A549 (cell line): ENCODE results near the gene NID1. TPM values are rescaled to one million over a fixed set of nuclear protein-coding genes. Genes with fewer than 3 reads are reported as not detected.

ENCODE experiments used
- ATAC-seq, 2 experiments: fragments of 200-7000 bp in 1 of 2; fragments of >200 bp in 1 of 2; cut with Nextera tagmentation in 1 of 2; cut with Tn5 transposase in 1 of 2; 3 replicates each; pipeline versions ENCODE4 v1.8.0 to v1.9.1; 2018 to 2020; ENCODE audit warnings: mild to moderate bottlenecking in 1 of 2, moderate library complexity in 1 of 2
- CTCF ChIA-PET: fragments of 300-600 bp; sonication (Branson Sonifier 250); formaldehyde crosslinking; extraction: SDS; loops from one replicate; lab custom pipeline; 2021; ENCODE audit warnings: antibody characterized with exemption, inconsistent platforms; lab: Yijun Ruan, JAX
- POLR2A ChIA-PET: fragments of 350-600 bp; formaldehyde crosslinking; extraction: SDS; loops from one replicate; lab custom pipeline; 2021; ENCODE audit warnings: antibody characterized with exemption, inconsistent platforms; lab: Yijun Ruan, JAX
- DNase-seq, 2 experiments: peaks; one replicate each; pipeline versions ENCODE4 v3.0.0 to v3.0.0-alpha.2; 2011 to 2016; ENCODE audit warnings: low read depth in 1 of 2, low spot score in 1 of 2
- FAIRE-seq: peaks from 2 replicates; lab custom pipeline; 2011; peaks lifted over from hg19 to GRCh38; lab: Jason Lieb, UNC
- H3K27ac ChIP-seq, 2 experiments: fragments of >200 bp; sonication (Bioruptor Twin); formaldehyde crosslinking; 3 replicates each; pipeline ENCODE4 v1.5.1; 2016 to 2017
- H3K4me1 ChIP-seq: fragments of >200 bp; sonication (Bioruptor Twin); formaldehyde crosslinking; 3 replicates; pipeline ENCODE4 v1.6.1; 2016
- H3K4me2 ChIP-seq: fragments of >200 bp; sonication (Bioruptor Twin); formaldehyde crosslinking; 3 replicates; pipeline ENCODE4 v1.6.1; 2016
- H3K4me3 ChIP-seq: fragments of >200 bp; sonication (Bioruptor Twin); formaldehyde crosslinking; 3 replicates; pipeline ENCODE4 v1.5.1; 2016
- H3K9me3 ChIP-seq: fragments of >200 bp; sonication (Bioruptor Twin); formaldehyde crosslinking; 3 replicates; pipeline ENCODE4 v1.6.1; 2016
- CBX8 ChIP-seq: fragments of 200-600 bp; sonication (generic); IDR thresholded peaks from 2 replicates; pipeline ENCODE4 v1.6.1; 2016
- EP300 ChIP-seq, 2 experiments: fragments of >200 bp; sonication (Bioruptor Twin); formaldehyde crosslinking; IDR thresholded peaks; 2 replicates in 1 of 2; 3 replicates in 1 of 2; pipeline ENCODE4 v1.6.1; 2016 to 2017
- ESRRA ChIP-seq: fragments of 150-350 bp; IDR thresholded peaks from 2 replicates; pipeline ENCODE4 v1.6.1; 2014; ENCODE audit warnings: mild to moderate bottlenecking, low read length, borderline replicate concordance
- GATA3 ChIP-seq: IDR thresholded peaks from 2 replicates; pipeline ENCODE4 v1.6.1; 2012; ENCODE audit warnings: borderline replicate concordance
- HEYL ChIP-seq: fragments of 250-450 bp; sonication (Bioruptor Pico); IDR thresholded peaks from 2 replicates; pipeline ENCODE4 v1.8.0; 2021; ENCODE audit warnings: mild to moderate bottlenecking, moderate library complexity
- HOXB5 ChIP-seq: fragments of 250-450 bp; sonication (Bioruptor Pico); IDR thresholded peaks from 2 replicates; pipeline ENCODE4 v1.5.0; 2020; ENCODE audit warnings: mild to moderate bottlenecking, moderate library complexity
- JUN ChIP-seq, 2 experiments: fragments of >200 bp; sonication (Bioruptor Twin); formaldehyde crosslinking; IDR thresholded peaks; 2 replicates in 1 of 2; 3 replicates in 1 of 2; pipeline ENCODE4 v1.6.1; 2016 to 2017
- JUNB ChIP-seq: fragments of >200 bp; sonication (Bioruptor Twin); formaldehyde crosslinking; IDR thresholded peaks from 2 replicates; pipeline ENCODE4 v1.6.1; 2016
- KDM5A ChIP-seq: fragments of 200-600 bp; sonication (generic); IDR thresholded peaks from 2 replicates; pipeline ENCODE4 v1.6.1; 2016; ENCODE audit warnings: antibody characterized with exemption, mild to moderate bottlenecking
- MAFK ChIP-seq: fragments of 450-650 bp; IDR thresholded peaks from 2 replicates; pipeline ENCODE4 v1.6.1; 2014; ENCODE audit not compliant: partially characterized antibody
- NPAS2 ChIP-seq: fragments of 250-450 bp; sonication (Bioruptor Pico); IDR thresholded peaks from 2 replicates; pipeline ENCODE4 v1.8.0; 2022; ENCODE audit warnings: mild to moderate bottlenecking, moderate library complexity, borderline replicate concordance
- POLR2AphosphoS2 ChIP-seq: conservative IDR thresholded peaks from 2 replicates; pipeline ENCODE4 v1.6.1; 2012; ENCODE audit warnings: low read length, improper control_type of control experiment, inconsistent platforms
- RAD21 ChIP-seq, 2 experiments: fragments of >200 bp in 1 of 2; sonication (Bioruptor Twin) in 1 of 2; formaldehyde crosslinking in 1 of 2; IDR thresholded peaks in 1 of 2; conservative IDR thresholded peaks in 1 of 2; 2 replicates in 1 of 2; 3 replicates in 1 of 2; pipeline ENCODE4 v1.6.1; 2012 to 2018; ENCODE audit warnings: inconsistent platforms in 1 of 2
- RCOR1 ChIP-seq: fragments of 150-350 bp; IDR thresholded peaks from 2 replicates; pipeline ENCODE4 v1.6.1; 2014; ENCODE audit warnings: antibody characterized with exemption, low read length, low read depth
- RFX5 ChIP-seq: fragments of 450-650 bp; IDR thresholded peaks from 2 replicates; pipeline ENCODE4 v1.7.1; 2014; ENCODE audit warnings: antibody characterized with exemption, mild to moderate bottlenecking, moderate library complexity
- TFCP2L1 ChIP-seq: fragments of 250-450 bp; sonication (Bioruptor Pico); IDR thresholded peaks from 2 replicates; pipeline ENCODE4 v1.5.0; 2021; ENCODE audit warnings: mild to moderate bottlenecking
- ZC3H11A ChIP-seq: fragments of 450-650 bp; IDR thresholded peaks from 2 replicates; pipeline ENCODE4 v1.6.1; 2014; ENCODE audit warnings: antibody characterized with exemption, mild to moderate bottlenecking
- ZSCAN20 ChIP-seq: fragments of 250-450 bp; sonication (Bioruptor Pico); IDR thresholded peaks from 2 replicates; pipeline ENCODE4 v1.8.0; 2022; ENCODE audit warnings: mild to moderate bottlenecking, moderate library complexity
- WGBS: methylation state at CpG from one replicate; pipeline ENCODE4 v1.1.6; 2017; ENCODE audit errors: missing lambda C conversion rate; 5-methylcytosine and 5-hydroxymethylcytosine counted together
- polyA plus RNA-seq, 4 experiments: library from polyadenylated mRNA; depleted of rRNA in 3 of 4; stranded (reverse); fragments of >200 nt; fragmentation: RNase III in 1 of 4; extraction: RNeasy Plus Mini Kit Qiagen cat#74134 plus additional on column Dnase treatment in 1 of 4; gene quantifications; 2 replicates in 3 of 4; 3 replicates in 1 of 4; pipeline ENCODE4 v1.2.3, GENCODE V29; 2011 to 2017
- TF ChIP-seq, protein P1 (sequence below): fragments of 450-650 bp; IDR thresholded peaks from 2 replicates; pipeline ENCODE4 v1.6.1; 2014; ENCODE audit warnings: antibody characterized with exemption
- TF ChIP-seq, protein P2 (sequence below): fragments of >200 bp; sonication (Bioruptor Twin); formaldehyde crosslinking; IDR thresholded peaks from 3 replicates; pipeline ENCODE4 v1.6.1; 2016
- TF ChIP-seq, protein P3 (sequence below): IDR thresholded peaks from 2 replicates; pipeline ENCODE4 v1.6.1; 2012
- TF ChIP-seq, protein P4 (sequence below): fragments of 150-350 bp; IDR thresholded peaks from 2 replicates; pipeline ENCODE4 v1.6.1; 2014; ENCODE audit warnings: low read depth, mild to moderate bottlenecking, low read length
- TF ChIP-seq, protein P5 (sequence below): IDR thresholded peaks from 2 replicates; pipeline ENCODE4 v1.6.1; 2012; ENCODE audit warnings: low read depth, borderline replicate concordance
- TF ChIP-seq, protein P6 (sequence below): fragments of >200 bp; sonication (Bioruptor Twin); formaldehyde crosslinking; IDR thresholded peaks from 3 replicates; pipeline ENCODE4 v1.5.1; 2016
- TF ChIP-seq, protein P7 (sequence below): IDR thresholded peaks from 2 replicates; pipeline ENCODE4 v1.6.1; 2012

The NID1 gene
- polyA plus RNA-seq, 2 of the 4 experiments (the other 2 are of a cell fraction), result 6.8 to 10.5 TPM

DNA sequence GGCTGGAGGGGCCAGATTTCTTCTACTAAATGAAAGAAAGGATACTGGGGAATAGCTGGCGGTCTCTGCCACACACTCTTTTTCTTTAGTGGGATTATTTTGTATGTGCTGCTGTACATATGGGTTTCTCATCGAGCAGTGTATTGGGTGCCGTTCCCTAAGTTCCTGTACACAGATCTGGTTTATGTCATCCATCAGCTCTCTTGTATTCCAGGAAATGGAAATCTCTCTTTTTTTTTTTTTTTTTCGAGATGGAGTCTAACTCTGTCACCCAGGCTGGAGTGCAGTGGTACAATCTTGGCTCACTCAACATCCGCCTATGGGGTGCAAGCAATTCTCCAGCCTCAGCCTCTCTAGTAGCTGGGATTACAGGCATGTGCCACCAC lies 27.0 kb upstream of the NID1 start:
- DNase-seq, result no peak
- 73% methylated on average over 5 of the region's 5 CpGs for WGBS
- no peak for FAIRE-seq
- no peak; a peak in 1 of 6 replicates for ATAC-seq
- TF ChIP-seq HOXB5 (CRISPR knock-in tag) (no peak), EP300 (IDR thresholded peaks at IDR 0.05) (no peak), JUN (IDR thresholded peaks at IDR 0.05) (no peak), RFX5 (no peak), GATA3 (no peak), HEYL (CRISPR knock-in tag) (no peak), KDM5A (no peak), MAFK (no peak), ESRRA (no peak), ZSCAN20 (no peak), RAD21 (conservative IDR thresholded peaks at IDR 0.05 in 1 of 2, IDR thresholded peaks at IDR 0.05 in 1 of 2) (no peak), TFCP2L1 (CRISPR knock-in tag) (no peak)
- TF ChIP-seq, protein P1, sequence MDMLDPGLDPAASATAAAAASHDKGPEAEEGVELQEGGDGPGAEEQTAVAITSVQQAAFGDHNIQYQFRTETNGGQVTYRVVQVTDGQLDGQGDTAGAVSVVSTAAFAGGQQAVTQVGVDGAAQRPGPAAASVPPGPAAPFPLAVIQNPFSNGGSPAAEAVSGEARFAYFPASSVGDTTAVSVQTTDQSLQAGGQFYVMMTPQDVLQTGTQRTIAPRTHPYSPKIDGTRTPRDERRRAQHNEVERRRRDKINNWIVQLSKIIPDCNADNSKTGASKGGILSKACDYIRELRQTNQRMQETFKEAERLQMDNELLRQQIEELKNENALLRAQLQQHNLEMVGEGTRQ, result no peak
- TF ChIP-seq, protein P2, sequence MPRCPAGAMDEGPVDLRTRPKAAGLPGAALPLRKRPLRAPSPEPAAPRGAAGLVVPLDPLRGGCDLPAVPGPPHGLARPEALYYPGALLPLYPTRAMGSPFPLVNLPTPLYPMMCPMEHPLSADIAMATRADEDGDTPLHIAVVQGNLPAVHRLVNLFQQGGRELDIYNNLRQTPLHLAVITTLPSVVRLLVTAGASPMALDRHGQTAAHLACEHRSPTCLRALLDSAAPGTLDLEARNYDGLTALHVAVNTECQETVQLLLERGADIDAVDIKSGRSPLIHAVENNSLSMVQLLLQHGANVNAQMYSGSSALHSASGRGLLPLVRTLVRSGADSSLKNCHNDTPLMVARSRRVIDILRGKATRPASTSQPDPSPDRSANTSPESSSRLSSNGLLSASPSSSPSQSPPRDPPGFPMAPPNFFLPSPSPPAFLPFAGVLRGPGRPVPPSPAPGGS, result no peak
- TF ChIP-seq, protein P3, sequence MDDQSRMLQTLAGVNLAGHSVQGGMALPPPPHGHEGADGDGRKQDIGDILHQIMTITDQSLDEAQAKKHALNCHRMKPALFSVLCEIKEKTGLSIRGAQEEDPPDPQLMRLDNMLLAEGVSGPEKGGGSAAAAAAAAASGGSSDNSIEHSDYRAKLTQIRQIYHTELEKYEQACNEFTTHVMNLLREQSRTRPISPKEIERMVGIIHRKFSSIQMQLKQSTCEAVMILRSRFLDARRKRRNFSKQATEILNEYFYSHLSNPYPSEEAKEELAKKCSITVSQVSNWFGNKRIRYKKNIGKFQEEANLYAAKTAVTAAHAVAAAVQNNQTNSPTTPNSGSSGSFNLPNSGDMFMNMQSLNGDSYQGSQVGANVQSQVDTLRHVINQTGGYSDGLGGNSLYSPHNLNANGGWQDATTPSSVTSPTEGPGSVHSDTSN, result no peak
- H3K4me2 ChIP-seq, result no peak overlapping the region
- no peak overlapping the region for H3K4me3 ChIP-seq
- POLR2A ChIA-PET, result no interaction called here
- CTCF ChIA-PET, result interaction anchor here (1.1 kb wide), 1 partner anchor 11 kb away, joined by 3 read pairs; no protein-coding TSS in a partner anchor
- peaks cover 18% of the 10 kb centered on the region for H3K9me3 ChIP-seq
- H3K27ac ChIP-seq, result no peak overlapping the region
- H3K4me1 ChIP-seq, result no peaks in the 10 kb centered on the region

DNA sequence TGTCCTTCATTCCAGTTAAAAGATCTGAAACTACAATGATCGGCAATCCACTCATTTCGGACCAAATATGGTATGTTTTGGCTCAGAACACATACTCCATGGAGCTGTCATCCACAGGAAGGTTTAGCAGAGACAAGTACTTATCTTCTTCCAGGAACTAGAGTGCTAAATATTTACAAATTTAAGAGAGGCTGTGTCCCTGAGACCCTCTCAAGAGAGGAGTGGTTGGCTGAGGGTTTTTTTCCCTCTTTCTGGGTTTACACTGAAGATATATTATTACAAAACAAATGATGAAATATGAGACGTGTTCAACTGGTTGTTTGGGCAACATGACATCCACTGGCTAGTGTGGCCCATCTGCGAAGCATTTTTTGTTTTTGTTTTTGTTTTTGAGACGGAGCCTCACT lies 25.9 kb upstream of the NID1 start:
- FAIRE-seq, result no peak
- POLR2A ChIA-PET, result no interaction called here
- WGBS, result 59% methylated on average over 5 of the region's 5 CpGs
- Histone ChIP-seq H3K9me3 (peaks cover 7% of the 10 kb centered on the region), H3K4me3 (no peak overlapping the region)
- ATAC-seq, result no peak; a peak in 1 of 6 replicates
- TF ChIP-seq, protein P4, sequence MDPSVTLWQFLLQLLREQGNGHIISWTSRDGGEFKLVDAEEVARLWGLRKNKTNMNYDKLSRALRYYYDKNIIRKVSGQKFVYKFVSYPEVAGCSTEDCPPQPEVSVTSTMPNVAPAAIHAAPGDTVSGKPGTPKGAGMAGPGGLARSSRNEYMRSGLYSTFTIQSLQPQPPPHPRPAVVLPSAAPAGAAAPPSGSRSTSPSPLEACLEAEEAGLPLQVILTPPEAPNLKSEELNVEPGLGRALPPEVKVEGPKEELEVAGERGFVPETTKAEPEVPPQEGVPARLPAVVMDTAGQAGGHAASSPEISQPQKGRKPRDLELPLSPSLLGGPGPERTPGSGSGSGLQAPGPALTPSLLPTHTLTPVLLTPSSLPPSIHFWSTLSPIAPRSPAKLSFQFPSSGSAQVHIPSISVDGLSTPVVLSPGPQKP, result no peak
- TF ChIP-seq, protein P5, sequence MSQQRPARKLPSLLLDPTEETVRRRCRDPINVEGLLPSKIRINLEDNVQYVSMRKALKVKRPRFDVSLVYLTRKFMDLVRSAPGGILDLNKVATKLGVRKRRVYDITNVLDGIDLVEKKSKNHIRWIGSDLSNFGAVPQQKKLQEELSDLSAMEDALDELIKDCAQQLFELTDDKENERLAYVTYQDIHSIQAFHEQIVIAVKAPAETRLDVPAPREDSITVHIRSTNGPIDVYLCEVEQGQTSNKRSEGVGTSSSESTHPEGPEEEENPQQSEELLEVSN, result no peak
- no peak for TF ChIP-seq NPAS2
- no peak for TF ChIP-seq MAFK
- TF ChIP-seq, protein P6, sequence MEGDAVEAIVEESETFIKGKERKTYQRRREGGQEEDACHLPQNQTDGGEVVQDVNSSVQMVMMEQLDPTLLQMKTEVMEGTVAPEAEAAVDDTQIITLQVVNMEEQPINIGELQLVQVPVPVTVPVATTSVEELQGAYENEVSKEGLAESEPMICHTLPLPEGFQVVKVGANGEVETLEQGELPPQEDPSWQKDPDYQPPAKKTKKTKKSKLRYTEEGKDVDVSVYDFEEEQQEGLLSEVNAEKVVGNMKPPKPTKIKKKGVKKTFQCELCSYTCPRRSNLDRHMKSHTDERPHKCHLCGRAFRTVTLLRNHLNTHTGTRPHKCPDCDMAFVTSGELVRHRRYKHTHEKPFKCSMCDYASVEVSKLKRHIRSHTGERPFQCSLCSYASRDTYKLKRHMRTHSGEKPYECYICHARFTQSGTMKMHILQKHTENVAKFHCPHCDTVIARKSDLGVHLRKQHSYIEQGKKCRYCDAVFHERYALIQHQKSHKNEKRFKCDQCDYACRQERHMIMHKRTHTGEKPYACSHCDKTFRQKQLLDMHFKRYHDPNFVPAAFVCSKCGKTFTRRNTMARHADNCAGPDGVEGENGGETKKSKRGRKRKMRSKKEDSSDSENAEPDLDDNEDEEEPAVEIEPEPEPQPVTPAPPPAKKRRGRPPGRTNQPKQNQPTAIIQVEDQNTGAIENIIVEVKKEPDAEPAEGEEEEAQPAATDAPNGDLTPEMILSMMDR, result no peak
- no peak for TF ChIP-seq GATA3
- TF ChIP-seq TFCP2L1 (CRISPR knock-in tag), result no peak
- TF ChIP-seq, protein P7, sequence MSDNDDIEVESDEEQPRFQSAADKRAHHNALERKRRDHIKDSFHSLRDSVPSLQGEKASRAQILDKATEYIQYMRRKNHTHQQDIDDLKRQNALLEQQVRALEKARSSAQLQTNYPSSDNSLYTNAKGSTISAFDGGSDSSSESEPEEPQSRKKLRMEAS, result no peak
- no peak for TF ChIP-seq JUN (IDR thresholded peaks at IDR 0.05)
- TF ChIP-seq POLR2AphosphoS2, result no peak
- TF ChIP-seq ZC3H11A, result no peak
- TF ChIP-seq, protein P1, result no peak
- no peak for TF ChIP-seq JUNB
- no peak for TF ChIP-seq ESRRA
- no peak for TF ChIP-seq CBX8
- TF ChIP-seq RCOR1, result no peak
- TF ChIP-seq, all 56 proteins: peak for 0
- H3K27ac ChIP-seq, result no peak overlapping the region
- no peak overlapping the region for H3K4me2 ChIP-seq
- no peaks in the 10 kb centered on the region for H3K4me1 ChIP-seq
- CTCF ChIA-PET, result interaction anchor here (1.2 kb wide), 1 partner anchor 17 kb away, joined by 6 read pairs; no protein-coding TSS in a partner anchor
- DNase-seq, result no peak
